A549 (cell line): ENCODE measurements around the gene OCRL.

Experiments used
- CHD2 ChIP-seq: fragments of 150-350 bp; IDR thresholded peaks from 2 replicates; pipeline ENCODE4 v1.6.1; 2014; ENCODE audit warnings: low read length; ENCODE audit not compliant: partially characterized antibody
- CHD4 ChIP-seq: fragments of 200-600 bp; sonication (generic); IDR thresholded peaks from 2 replicates; pipeline ENCODE4 v1.6.1; 2016; ENCODE audit warnings: antibody characterized with exemption, mild to moderate bottlenecking, borderline replicate concordance
- HEYL ChIP-seq: fragments of 250-450 bp; sonication (Bioruptor Pico); IDR thresholded peaks from 2 replicates; pipeline ENCODE4 v1.8.0; 2021; ENCODE audit warnings: mild to moderate bottlenecking, moderate library complexity
- JUN ChIP-seq, 2 experiments: fragments of >200 bp; sonication (Bioruptor Twin); formaldehyde crosslinking; IDR thresholded peaks; 2 replicates in 1 of 2; 3 replicates in 1 of 2; pipeline ENCODE4 v1.6.1; 2016 to 2017
- MAZ ChIP-seq: fragments of 150-350 bp; IDR thresholded peaks from 2 replicates; pipeline ENCODE4 v1.6.1; 2014; ENCODE audit warnings: antibody characterized with exemption, low read depth, low read length, borderline replicate concordance
- NPAS2 ChIP-seq: fragments of 250-450 bp; sonication (Bioruptor Pico); IDR thresholded peaks from 2 replicates; pipeline ENCODE4 v1.8.0; 2022; ENCODE audit warnings: mild to moderate bottlenecking, moderate library complexity, borderline replicate concordance
- POLR2A ChIP-seq: IDR thresholded peaks from 2 replicates; pipeline ENCODE4 v1.6.1; 2012; ENCODE audit warnings: mild to moderate bottlenecking, low read length
- RAD21 ChIP-seq, 2 experiments: fragments of >200 bp in 1 of 2; sonication (Bioruptor Twin) in 1 of 2; formaldehyde crosslinking in 1 of 2; IDR thresholded peaks in 1 of 2; conservative IDR thresholded peaks in 1 of 2; 2 replicates in 1 of 2; 3 replicates in 1 of 2; pipeline ENCODE4 v1.6.1; 2012 to 2018; ENCODE audit warnings: inconsistent platforms in 1 of 2
- RARB ChIP-seq: fragments of 250-450 bp; sonication (Bioruptor Pico); IDR thresholded peaks from 2 replicates; pipeline ENCODE4 v1.8.0; 2021; ENCODE audit warnings: mild to moderate bottlenecking, moderate library complexity
- RCOR1 ChIP-seq: fragments of 150-350 bp; IDR thresholded peaks from 2 replicates; pipeline ENCODE4 v1.6.1; 2014; ENCODE audit warnings: antibody characterized with exemption, low read length, low read depth
- USF2 ChIP-seq: fragments of 450-650 bp; IDR thresholded peaks from 2 replicates; pipeline ENCODE4 v1.6.1; 2014; ENCODE audit warnings: antibody characterized with exemption
- TF ChIP-seq, protein P1 (sequence below): fragments of >200 bp; sonication (Bioruptor Twin); formaldehyde crosslinking; IDR thresholded peaks from 3 replicates; pipeline ENCODE4 v1.5.1; 2016
- TF ChIP-seq, protein P2 (sequence below): fragments of 150-350 bp; IDR thresholded peaks from 2 replicates; pipeline ENCODE4 v1.6.1; 2014; ENCODE audit warnings: low read depth, mild to moderate bottlenecking, low read length
- TF ChIP-seq, protein P3 (sequence below): fragments of 200-600 bp; sonication (generic); IDR thresholded peaks from 2 replicates; pipeline ENCODE4 v1.6.1; 2016; ENCODE audit warnings: antibody characterized with exemption, mild to moderate bottlenecking, moderate library complexity

GRCh38 chrX:129596077-129596476 lies 56.0 kb downstream of the OCRL start:
- TF ChIP-seq, protein P1, sequence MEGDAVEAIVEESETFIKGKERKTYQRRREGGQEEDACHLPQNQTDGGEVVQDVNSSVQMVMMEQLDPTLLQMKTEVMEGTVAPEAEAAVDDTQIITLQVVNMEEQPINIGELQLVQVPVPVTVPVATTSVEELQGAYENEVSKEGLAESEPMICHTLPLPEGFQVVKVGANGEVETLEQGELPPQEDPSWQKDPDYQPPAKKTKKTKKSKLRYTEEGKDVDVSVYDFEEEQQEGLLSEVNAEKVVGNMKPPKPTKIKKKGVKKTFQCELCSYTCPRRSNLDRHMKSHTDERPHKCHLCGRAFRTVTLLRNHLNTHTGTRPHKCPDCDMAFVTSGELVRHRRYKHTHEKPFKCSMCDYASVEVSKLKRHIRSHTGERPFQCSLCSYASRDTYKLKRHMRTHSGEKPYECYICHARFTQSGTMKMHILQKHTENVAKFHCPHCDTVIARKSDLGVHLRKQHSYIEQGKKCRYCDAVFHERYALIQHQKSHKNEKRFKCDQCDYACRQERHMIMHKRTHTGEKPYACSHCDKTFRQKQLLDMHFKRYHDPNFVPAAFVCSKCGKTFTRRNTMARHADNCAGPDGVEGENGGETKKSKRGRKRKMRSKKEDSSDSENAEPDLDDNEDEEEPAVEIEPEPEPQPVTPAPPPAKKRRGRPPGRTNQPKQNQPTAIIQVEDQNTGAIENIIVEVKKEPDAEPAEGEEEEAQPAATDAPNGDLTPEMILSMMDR, result no peak
- TF ChIP-seq USF2 (no peak), CHD4 (no peak), JUN (IDR thresholded peaks at IDR 0.05) (no peak), HEYL (no peak), RAD21 (conservative IDR thresholded peaks at IDR 0.05 in 1 of 2, IDR thresholded peaks at IDR 0.05 in 1 of 2) (no peak), CHD2 (no peak), POLR2A (no peak), MAZ (no peak), NPAS2 (CRISPR knock-in tag) (no peak), RCOR1 (no peak), RARB (CRISPR knock-in tag) (no peak)
- TF ChIP-seq, protein P2, sequence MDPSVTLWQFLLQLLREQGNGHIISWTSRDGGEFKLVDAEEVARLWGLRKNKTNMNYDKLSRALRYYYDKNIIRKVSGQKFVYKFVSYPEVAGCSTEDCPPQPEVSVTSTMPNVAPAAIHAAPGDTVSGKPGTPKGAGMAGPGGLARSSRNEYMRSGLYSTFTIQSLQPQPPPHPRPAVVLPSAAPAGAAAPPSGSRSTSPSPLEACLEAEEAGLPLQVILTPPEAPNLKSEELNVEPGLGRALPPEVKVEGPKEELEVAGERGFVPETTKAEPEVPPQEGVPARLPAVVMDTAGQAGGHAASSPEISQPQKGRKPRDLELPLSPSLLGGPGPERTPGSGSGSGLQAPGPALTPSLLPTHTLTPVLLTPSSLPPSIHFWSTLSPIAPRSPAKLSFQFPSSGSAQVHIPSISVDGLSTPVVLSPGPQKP, result no peak
- TF ChIP-seq, protein P3, sequence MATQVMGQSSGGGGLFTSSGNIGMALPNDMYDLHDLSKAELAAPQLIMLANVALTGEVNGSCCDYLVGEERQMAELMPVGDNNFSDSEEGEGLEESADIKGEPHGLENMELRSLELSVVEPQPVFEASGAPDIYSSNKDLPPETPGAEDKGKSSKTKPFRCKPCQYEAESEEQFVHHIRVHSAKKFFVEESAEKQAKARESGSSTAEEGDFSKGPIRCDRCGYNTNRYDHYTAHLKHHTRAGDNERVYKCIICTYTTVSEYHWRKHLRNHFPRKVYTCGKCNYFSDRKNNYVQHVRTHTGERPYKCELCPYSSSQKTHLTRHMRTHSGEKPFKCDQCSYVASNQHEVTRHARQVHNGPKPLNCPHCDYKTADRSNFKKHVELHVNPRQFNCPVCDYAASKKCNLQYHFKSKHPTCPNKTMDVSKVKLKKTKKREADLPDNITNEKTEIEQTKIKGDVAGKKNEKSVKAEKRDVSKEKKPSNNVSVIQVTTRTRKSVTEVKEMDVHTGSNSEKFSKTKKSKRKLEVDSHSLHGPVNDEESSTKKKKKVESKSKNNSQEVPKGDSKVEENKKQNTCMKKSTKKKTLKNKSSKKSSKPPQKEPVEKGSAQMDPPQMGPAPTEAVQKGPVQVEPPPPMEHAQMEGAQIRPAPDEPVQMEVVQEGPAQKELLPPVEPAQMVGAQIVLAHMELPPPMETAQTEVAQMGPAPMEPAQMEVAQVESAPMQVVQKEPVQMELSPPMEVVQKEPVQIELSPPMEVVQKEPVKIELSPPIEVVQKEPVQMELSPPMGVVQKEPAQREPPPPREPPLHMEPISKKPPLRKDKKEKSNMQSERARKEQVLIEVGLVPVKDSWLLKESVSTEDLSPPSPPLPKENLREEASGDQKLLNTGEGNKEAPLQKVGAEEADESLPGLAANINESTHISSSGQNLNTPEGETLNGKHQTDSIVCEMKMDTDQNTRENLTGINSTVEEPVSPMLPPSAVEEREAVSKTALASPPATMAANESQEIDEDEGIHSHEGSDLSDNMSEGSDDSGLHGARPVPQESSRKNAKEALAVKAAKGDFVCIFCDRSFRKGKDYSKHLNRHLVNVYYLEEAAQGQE, result no peak
